ENCODE results near the gene POU2AF2.
"Not testable (repeated sequence)": the region's sequence is repeated elsewhere in the genome, so short reads cannot be mapped to it uniquely, and the experiment has no call there.

POU2AF2 gene

GRCh38 chr11:111305162-111305802 is 59.8 kb downstream of the POU2AF2 start:
- no peak for FAIRE-seq

GRCh38 chr11:111305876-111306275 is 60.4 kb downstream of the POU2AF2 start:
- no peak for FAIRE-seq

- FAIRE-seq = no peak
These were observed 60.8 kb downstream of the POU2AF2 start for GRCh38 chr11:111306321-111306720.

DNA sequence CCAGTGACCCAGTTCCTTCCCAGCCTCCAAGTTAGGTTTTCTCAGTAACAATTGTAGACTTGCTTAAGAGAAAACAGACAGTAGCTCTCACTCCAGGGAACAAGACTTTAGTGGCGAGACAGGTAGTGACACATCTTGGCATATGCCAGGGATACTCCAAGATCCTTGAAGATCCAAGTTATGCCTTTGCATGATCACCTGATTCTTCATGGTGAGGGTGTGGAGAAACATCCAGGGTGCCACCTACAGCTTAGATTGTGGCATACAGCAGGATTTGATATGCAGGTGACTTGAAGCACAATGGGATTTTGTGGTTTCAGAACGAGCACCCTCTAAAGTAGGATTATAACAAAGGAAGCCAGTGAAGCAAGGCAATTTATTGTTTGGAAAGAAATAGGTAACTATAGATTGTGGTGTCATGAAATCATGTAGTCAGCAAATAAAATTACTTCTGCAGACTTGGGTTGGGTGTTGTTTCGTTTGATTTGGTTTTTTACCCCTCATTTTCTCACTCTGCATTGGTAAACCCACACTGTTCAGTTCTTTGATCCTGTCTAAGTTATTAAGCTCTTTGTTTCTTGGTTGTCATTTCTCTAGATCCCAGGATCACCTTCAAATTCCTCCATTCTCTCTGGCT is 62.1 kb downstream of the POU2AF2 start:
- FAIRE-seq = no peak

GRCh38 chr11:111308140-111308539 is 62.6 kb downstream of the POU2AF2 start:
- FAIRE-seq = no peak

DNA sequence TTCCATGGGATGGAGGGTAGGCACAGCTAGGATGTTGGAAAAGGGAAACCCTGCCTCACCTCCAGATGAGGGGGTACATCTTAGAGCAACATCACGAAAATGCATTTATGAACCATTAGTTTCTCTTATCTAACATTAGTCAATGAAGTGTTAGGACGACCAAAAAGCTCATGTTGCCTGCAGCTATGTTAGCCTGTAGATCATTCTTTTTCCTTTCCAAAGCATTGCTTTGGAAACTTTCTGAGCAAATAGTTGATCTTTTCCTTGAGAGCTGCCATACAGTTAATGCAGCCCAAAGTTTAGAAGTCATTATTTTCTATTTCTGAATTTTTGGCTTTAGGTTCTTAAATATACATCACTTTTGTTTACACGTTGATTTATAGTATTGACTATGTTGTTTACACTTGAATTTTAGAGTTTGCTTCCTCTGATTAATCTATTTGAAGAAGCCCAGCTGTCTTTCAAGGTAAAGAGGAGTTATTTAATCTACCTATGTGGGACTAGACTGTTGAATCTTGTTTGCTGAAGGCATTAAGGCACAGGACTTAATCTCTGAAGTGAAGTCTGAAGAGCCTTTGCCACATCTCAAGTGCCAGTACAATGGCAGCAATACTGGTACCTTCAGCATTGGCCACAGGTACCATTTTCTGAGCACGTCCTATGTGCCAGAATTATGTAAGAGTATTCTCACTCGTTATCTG is 63.8 kb downstream of the POU2AF2 start:
- no peak for FAIRE-seq

DNA sequence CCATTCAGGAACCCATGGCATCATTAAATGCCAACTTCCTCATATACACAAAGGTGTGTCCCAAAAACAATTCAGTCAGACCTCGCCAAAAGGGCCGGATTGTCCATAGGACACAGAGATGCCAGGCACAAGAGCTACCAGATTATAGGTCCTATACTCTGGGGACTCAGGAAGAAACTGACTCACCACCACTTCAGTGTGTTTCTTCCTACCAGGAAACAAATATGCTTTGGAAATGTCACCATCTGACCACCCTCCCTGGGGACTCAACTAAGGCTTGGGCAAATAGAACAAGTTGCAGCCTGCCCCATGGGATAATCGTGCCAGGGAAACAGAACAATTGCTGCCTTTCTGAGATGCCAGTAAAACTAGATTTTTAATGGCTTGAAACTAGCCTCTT is 64.6 kb downstream of the POU2AF2 start:
- no peak for FAIRE-seq

DNA sequence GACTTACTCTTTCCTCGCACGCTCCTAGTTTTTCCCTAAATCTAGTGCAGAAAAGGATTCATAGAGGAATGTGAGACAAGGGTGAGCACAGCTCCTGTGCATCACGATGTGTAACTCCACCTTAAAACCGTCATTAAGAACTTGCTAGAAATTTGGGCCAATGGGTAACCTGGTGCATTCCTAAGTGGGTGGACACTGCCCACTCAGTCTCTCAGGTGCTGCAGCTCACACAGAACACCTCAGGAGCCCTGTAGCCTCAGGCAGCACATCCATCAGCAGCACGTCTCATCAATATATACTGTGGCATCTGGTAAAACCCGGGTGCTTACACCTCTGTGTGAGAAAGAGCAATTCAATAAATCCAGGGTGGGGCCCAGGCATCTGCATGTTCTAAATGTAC is 65.2 kb downstream of the POU2AF2 start:
- no peak for FAIRE-seq

DNA sequence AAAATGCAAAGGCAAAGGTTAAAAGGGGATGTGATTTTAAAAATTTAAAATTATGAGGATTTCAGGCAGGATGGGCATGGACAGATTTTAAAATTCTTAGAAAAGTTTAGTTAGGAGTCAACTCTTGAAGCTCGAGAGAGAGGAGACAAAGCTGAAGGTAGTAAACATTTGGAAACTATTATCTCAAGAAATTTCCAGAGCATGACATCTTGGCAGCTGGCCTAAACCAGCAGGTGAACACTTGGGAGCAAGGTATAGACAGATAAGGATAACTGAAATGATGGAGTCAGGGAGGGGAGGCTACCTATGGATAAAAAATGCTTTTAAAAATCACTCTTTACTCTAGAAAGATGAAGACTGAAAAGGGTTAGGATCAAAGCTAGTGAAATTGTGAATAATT is 66.6 kb downstream of the POU2AF2 start:
- no peak for FAIRE-seq

DNA sequence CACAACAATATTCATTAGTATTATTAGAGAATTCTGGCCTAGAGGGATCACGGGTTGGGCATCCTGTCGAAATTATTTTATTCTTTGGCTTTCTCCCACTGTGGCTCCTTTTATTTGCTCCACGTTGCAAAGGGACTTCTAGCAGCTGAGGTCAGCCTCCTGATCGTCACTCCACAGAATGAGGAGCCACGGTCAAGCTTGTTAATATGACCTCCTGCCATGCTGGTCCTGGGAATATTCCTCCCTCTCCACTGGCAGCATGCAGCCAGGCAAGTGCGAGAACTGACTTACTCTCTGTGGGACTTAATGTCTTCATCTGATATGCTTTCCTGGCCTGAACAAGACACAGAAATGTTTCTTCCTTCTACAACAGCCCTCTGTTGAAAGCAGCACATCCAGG is 73.8 kb downstream of the POU2AF2 start:
- no peak for FAIRE-seq

- not testable (repeated sequence) for FAIRE-seq
These were observed 74.7 kb downstream of the POU2AF2 start for GRCh38 chr11:111320199-111320598.

DNA sequence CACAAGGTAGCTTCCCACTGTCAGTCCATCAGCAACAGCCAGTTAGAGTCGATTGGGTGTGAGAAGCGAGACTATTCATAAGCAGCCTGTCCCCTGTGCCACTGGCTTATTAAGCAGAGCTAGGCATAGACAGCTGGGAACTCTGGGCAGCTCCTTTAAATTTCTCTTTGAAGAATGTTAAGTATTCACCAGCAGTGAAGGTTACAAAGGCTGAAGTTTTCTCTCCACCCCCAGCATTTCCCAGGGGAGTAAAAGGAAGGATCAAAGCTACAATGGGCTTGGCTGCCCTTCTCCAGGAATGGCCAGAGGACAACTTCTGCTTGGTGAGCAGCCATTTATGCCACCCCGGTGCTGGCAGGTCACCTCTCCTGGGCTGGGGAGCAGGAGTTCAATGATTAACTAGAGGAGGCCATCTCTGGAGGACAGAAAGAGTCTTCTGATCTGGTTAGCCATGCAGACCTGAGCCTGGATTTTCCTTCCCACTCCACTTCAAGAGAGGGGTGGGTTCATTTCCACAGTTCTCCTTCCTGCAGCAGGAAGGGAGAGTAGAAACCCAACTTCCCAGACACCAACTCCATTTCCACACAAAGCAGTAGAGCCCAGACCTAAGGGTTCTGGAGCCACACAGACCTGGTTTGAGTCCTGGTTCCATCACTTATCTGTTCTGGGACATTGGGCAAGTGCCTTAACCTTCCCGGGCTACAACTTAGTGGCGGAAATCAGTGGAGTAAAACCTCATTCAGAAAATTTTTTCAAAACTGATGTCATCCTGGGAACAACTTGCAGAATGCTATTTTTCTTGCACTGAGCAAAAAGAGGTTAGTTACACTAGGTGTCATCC is 75.4 kb downstream of the POU2AF2 start:
- FAIRE-seq = no peak

GRCh38 chr11:111322534-111322933 is 77.0 kb downstream of the POU2AF2 start:
- no peak for FAIRE-seq

- FAIRE-seq = no peak
These were observed 78.8 kb downstream of the POU2AF2 start for GRCh38 chr11:111324277-111324720.

- no peak for FAIRE-seq
These were observed 79.7 kb downstream of the POU2AF2 start for GRCh38 chr11:111325259-111325658.

- FAIRE-seq = no peak
These were observed 81.3 kb downstream of the POU2AF2 start for GRCh38 chr11:111326824-111327223.

DNA sequence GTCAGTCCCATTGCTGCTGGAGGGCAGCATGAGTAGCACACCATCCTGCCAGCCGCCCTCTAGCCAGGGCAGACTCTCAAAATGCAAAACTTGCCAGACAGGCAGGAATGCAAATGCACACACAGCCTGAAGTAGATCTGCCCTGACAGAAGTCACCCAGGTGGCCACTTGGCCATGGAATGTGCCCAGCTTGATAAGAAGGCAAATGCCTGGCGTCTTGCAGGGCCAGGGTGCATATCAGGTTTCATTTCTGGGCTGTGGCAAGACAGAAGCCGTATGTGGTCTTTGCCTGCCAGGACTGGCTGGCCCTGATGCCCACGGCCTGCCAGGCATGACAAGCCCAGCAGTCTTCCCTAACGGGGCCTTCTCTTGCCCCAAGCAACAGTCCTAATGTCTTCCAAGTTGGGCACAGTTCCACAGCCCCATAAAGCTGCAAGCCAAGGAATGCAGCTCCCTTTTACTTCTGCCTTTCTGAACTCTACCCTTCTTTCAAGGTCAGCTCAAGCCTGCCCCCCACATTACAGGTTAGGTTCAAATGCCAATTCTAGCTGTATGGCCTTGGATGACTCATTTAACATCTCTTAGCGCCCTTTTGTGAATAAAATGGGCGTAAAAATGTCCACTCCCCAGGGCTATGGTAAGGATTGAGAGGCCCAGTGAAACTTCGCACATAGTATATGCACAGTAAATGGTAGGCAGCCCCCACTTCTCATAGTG is 82.5 kb downstream of the POU2AF2 start:
- FAIRE-seq = no peak

- no peak for FAIRE-seq
These were observed 84.0 kb downstream of the POU2AF2 start for GRCh38 chr11:111329306-111330204.

- FAIRE-seq = no peak
These were observed 84.8 kb downstream of the POU2AF2 start for GRCh38 chr11:111330234-111330893.

DNA sequence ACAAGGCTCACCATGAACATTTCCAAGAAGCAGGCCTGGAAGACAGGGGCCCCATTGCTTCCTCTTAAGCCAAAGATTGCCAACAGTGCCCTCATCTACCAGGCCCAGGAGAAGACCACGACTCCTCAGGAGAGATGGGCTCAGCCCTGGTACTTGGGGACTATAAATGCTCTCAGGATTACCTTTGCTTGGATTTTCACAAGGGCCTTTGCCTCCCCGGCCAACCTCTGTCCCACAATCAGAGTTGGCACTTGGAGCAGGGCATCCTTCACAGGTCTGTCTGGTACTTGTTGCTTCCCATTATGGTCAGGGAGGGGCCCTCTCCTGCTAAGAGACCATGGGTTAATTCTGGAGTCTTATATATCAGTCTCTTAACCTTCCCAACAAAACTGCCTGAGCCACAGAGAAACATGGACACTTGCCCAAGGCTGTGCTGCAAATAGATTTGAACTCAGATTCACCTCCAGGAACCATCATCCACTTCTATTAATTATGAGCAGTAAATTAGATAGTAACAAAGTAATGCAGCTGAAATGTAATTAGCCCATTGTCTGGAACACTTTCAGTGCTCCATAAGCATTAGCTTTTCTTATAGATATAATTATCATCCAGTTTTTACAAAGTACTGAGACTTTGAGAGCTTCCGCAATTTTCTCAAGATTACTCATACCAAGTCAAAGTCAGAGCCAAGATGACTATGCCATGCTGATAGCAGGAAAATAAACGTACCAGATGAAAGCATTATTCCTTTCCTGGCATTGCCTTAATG is 86.4 kb downstream of the POU2AF2 start:
- no peak for FAIRE-seq

All from TTC549 (cell line).